ENCODE data around the gene TRIM32.

GRCh38 chr9:116715751-116716150 is 28.6 kb downstream of the TRIM32 start:
- no peak for TF ChIP-seq CTCF (IDR thresholded peaks at IDR 0.05)
- no peak for TF ChIP-seq POLR2AphosphoS5 (IDR thresholded peaks at IDR 0.05)

Data from transverse colon (tissue), 4 donors.